Trophoblast cell (in vitro differentiated cells and primary cell): ENCODE data around the gene PGS1.

Experiments
- DNase-seq, 2 donors: peaks; one replicate each; pipeline ENCODE4 v3.0.0-alpha.2; 2016
- H2AFZ ChIP-seq: 2 replicates; pipeline ENCODE4 v1.6.1; 2013; ENCODE audit warnings: low read length, moderate library complexity, mild to moderate bottlenecking; ENCODE audit not compliant: insufficient read depth, poor library complexity
- H2AK5ac ChIP-seq: 2 replicates; pipeline ENCODE4 v1.6.1; 2013; ENCODE audit warnings: mild to moderate bottlenecking, low read length
- H2BK120ac ChIP-seq: 2 replicates; pipeline ENCODE4 v1.6.1; 2013; ENCODE audit warnings: low read length, mild to moderate bottlenecking, moderate library complexity; ENCODE audit not compliant: insufficient read depth, poor library complexity
- H2BK12ac ChIP-seq: 2 replicates; pipeline ENCODE4 v1.6.1; 2013; ENCODE audit warnings: mild to moderate bottlenecking, low read length, moderate library complexity
- H2BK5ac ChIP-seq: 2 replicates; pipeline ENCODE4 v1.6.1; 2013; ENCODE audit warnings: low read length, low read depth, moderate library complexity, mild to moderate bottlenecking; ENCODE audit not compliant: poor library complexity
- H3K14ac ChIP-seq: 2 replicates; pipeline ENCODE4 v1.6.1; 2013; ENCODE audit warnings: mild to moderate bottlenecking, low read length
- H3K18ac ChIP-seq: 2 replicates; pipeline ENCODE4 v1.6.1; 2013; ENCODE audit warnings: mild to moderate bottlenecking, low read length
- H3K23ac ChIP-seq: 2 replicates; pipeline ENCODE4 v1.6.1; 2013; ENCODE audit warnings: low read length
- H3K27ac ChIP-seq: 2 replicates; pipeline ENCODE4 v1.5.1; 2013; ENCODE audit warnings: low read depth, mild to moderate bottlenecking, inconsistent platforms, low read length, moderate library complexity
- H3K27me3 ChIP-seq: 2 replicates; pipeline ENCODE4 v1.6.1; 2013; ENCODE audit warnings: inconsistent platforms, mild to moderate bottlenecking, low read length, moderate library complexity; ENCODE audit not compliant: insufficient read depth
- H3K36me3 ChIP-seq, 2 experiments: 1 replicate in 1 of 2; 2 replicates in 1 of 2; pipeline ENCODE4 v1.6.1; 2013; ENCODE audit warnings: low read length in 2 of 2, mild to moderate bottlenecking in 2 of 2, moderate library complexity in 1 of 2; ENCODE audit not compliant: insufficient read depth in 2 of 2, control insufficient read depth in 1 of 2
- H3K4ac ChIP-seq: 2 replicates; pipeline ENCODE4 v1.6.1; 2013; ENCODE audit warnings: low read depth, mild to moderate bottlenecking, low read length, moderate library complexity
- H3K4me1 ChIP-seq, 2 experiments: 1 replicate in 1 of 2; 2 replicates in 1 of 2; pipeline ENCODE4 v1.6.1; 2013; ENCODE audit warnings: low read length in 2 of 2, mild to moderate bottlenecking in 2 of 2, moderate library complexity in 1 of 2; ENCODE audit not compliant: insufficient read depth in 2 of 2, control insufficient read depth in 1 of 2
- H3K4me2 ChIP-seq: 2 replicates; pipeline ENCODE4 v1.6.1; 2013; ENCODE audit warnings: inconsistent platforms, mild to moderate bottlenecking, low read length, moderate library complexity
- H3K4me3 ChIP-seq: 2 replicates; pipeline ENCODE4 v1.5.1; 2013; ENCODE audit warnings: mild to moderate bottlenecking, low read depth, low read length, inconsistent platforms
- H3K79me1 ChIP-seq: one replicate; pipeline ENCODE4 v1.6.1; 2013; ENCODE audit warnings: low read length
- H3K79me2 ChIP-seq: 2 replicates; pipeline ENCODE4 v1.6.1; 2013; ENCODE audit warnings: low read length, mild to moderate bottlenecking; ENCODE audit not compliant: control insufficient read depth, insufficient read depth, poor library complexity
- H3K9ac ChIP-seq: 2 replicates; pipeline ENCODE4 v1.6.1; 2013; ENCODE audit warnings: mild to moderate bottlenecking, low read length
- H3K9me3 ChIP-seq: 2 replicates; pipeline ENCODE4 v1.6.1; 2013; ENCODE audit warnings: low read depth, mild to moderate bottlenecking, control low read depth, inconsistent platforms, low read length; ENCODE audit not compliant: insufficient read depth
- H4K12ac ChIP-seq: 2 replicates; pipeline ENCODE4 v1.6.1; 2013; ENCODE audit warnings: low read depth, mild to moderate bottlenecking, low read length, moderate library complexity
- H4K8ac ChIP-seq: 2 replicates; pipeline ENCODE4 v1.6.1; 2013; ENCODE audit warnings: low read depth, mild to moderate bottlenecking, low read length, moderate library complexity
- H4K91ac ChIP-seq: one replicate; pipeline ENCODE4 v1.6.1; 2013; ENCODE audit warnings: low read depth, mild to moderate bottlenecking, low read length, moderate library complexity
- WGBS: extraction: QIAGEN DNeasy Blood & Tissue Kit; methylation state at CpG from one replicate; pipeline ENCODE4 v1.1.7; 2013; ENCODE audit warnings: missing lambda C conversion rate; ENCODE audit not compliant: insufficient read length, insufficient coverage; ENCODE audit errors: extremely low coverage; 5-methylcytosine and 5-hydroxymethylcytosine counted together

Gene PGS1

GRCh38 chr17:78435330-78436005 lies 57.0 kb downstream of the PGS1 start:
- H2BK5ac ChIP-seq: no peak overlapping the region
- H4K8ac ChIP-seq: no peak overlapping the region
- WGBS: no CpG with 5 or more reads among the region's 19 CpGs
- H3K79me1 ChIP-seq: no peaks in the 10 kb centered on the region
- no peaks in the 10 kb centered on the region for H3K79me2 ChIP-seq
- no peak for DNase-seq
- no peak overlapping the region for H3K4me3 ChIP-seq
- no peaks in the 10 kb centered on the region for H3K4me1 ChIP-seq
- H4K91ac ChIP-seq: no peak overlapping the region
- no peaks in the 10 kb centered on the region for H3K9me3 ChIP-seq
- no peak overlapping the region for H2BK120ac ChIP-seq
- H3K18ac ChIP-seq: no peak overlapping the region
- no peaks in the 10 kb centered on the region for H3K36me3 ChIP-seq
- H3K27me3 ChIP-seq: no peaks in the 10 kb centered on the region
- H4K12ac ChIP-seq: no peak overlapping the region
- H3K4ac ChIP-seq: no peak overlapping the region
- no peak overlapping the region for H3K9ac ChIP-seq
- H3K27ac ChIP-seq: no peak overlapping the region
- no peak overlapping the region for H2AK5ac ChIP-seq
- no peak overlapping the region for H3K4me2 ChIP-seq
- H2AFZ ChIP-seq: no peak overlapping the region
- no peak overlapping the region for H2BK12ac ChIP-seq
- no peak overlapping the region for H3K14ac ChIP-seq
- no peak overlapping the region for H3K23ac ChIP-seq

- H3K9ac ChIP-seq: no peak overlapping the region
- H3K9me3 ChIP-seq: no peaks in the 10 kb centered on the region
- no peak overlapping the region for H4K12ac ChIP-seq
- H2BK5ac ChIP-seq: no peak overlapping the region
- no peak overlapping the region for H2BK12ac ChIP-seq
- no CpG with 5 or more reads among the region's 20 CpGs for WGBS
- H3K27me3 ChIP-seq: no peaks in the 10 kb centered on the region
- DNase-seq: peak in 1 of 2 donors; percentile 43
- H3K4me2 ChIP-seq: no peak overlapping the region
- H3K36me3 ChIP-seq: no peaks in the 10 kb centered on the region
- H3K4me1 ChIP-seq: no peaks in the 10 kb centered on the region
- no peak overlapping the region for H4K91ac ChIP-seq
- no peak overlapping the region for H2AFZ ChIP-seq
- H3K14ac ChIP-seq: no peak overlapping the region
- no peak overlapping the region for H3K18ac ChIP-seq
- H3K27ac ChIP-seq: no peak overlapping the region
- no peak overlapping the region for H2AK5ac ChIP-seq
- no peak overlapping the region for H3K4ac ChIP-seq
- no peak overlapping the region for H3K23ac ChIP-seq
- no peak overlapping the region for H3K4me3 ChIP-seq
- no peaks in the 10 kb centered on the region for H3K79me1 ChIP-seq
- no peaks in the 10 kb centered on the region for H3K79me2 ChIP-seq
- no peak overlapping the region for H4K8ac ChIP-seq
- no peak overlapping the region for H2BK120ac ChIP-seq
Observed at GRCh38 chr17:78437508-78438169, 59.2 kb downstream of the PGS1 start.

- Histone ChIP-seq H3K9ac (no peak overlapping the region), H4K8ac (no peak overlapping the region), H4K91ac (no peak overlapping the region), H2BK120ac (no peak overlapping the region), H3K79me2 (no peaks in the 10 kb centered on the region), H2AK5ac (no peak overlapping the region), H3K27me3 (no peaks in the 10 kb centered on the region), H3K4me2 (no peak overlapping the region), H3K4me3 (no peak overlapping the region), H3K4ac (no peak overlapping the region), H3K18ac (no peak overlapping the region), H3K23ac (no peak overlapping the region), H3K79me1 (no peaks in the 10 kb centered on the region), H3K4me1 (no peaks in the 10 kb centered on the region), H2AFZ (no peak overlapping the region), H4K12ac (no peak overlapping the region), H2BK5ac (no peak overlapping the region), H2BK12ac (no peak overlapping the region), H3K36me3 (no peaks in the 10 kb centered on the region), H3K9me3 (no peaks in the 10 kb centered on the region), H3K27ac (no peak overlapping the region), H3K14ac (no peak overlapping the region)
- WGBS: no CpG with 5 or more reads among the region's 10 CpGs
- no peak for DNase-seq
Observed at GRCh38 chr17:78438271-78438691, 59.8 kb downstream of the PGS1 start.

GRCh38 chr17:78438694-78439325 lies 60.4 kb downstream of the PGS1 start:
- Histone ChIP-seq H3K9ac (no peak overlapping the region), H2AFZ (no peak overlapping the region), H4K12ac (no peak overlapping the region), H3K36me3 (no peaks in the 10 kb centered on the region), H2BK120ac (no peak overlapping the region), H3K27me3 (no peaks in the 10 kb centered on the region), H2AK5ac (no peak overlapping the region), H3K14ac (no peak overlapping the region), H3K27ac (no peak overlapping the region), H3K9me3 (no peaks in the 10 kb centered on the region), H2BK12ac (no peak overlapping the region), H3K79me2 (no peaks in the 10 kb centered on the region), H3K18ac (no peak overlapping the region), H3K4me2 (no peak overlapping the region), H3K79me1 (no peaks in the 10 kb centered on the region), H3K23ac (no peak overlapping the region), H4K8ac (no peak overlapping the region), H3K4me3 (no peak overlapping the region), H3K4me1 (no peaks in the 10 kb centered on the region), H4K91ac (no peak overlapping the region), H3K4ac (no peak overlapping the region), H2BK5ac (no peak overlapping the region)
- no peak for DNase-seq
- no CpG with 5 or more reads among the region's 16 CpGs for WGBS
